AG04450 (cell line): ENCODE data around the gene SPP2. TPM values are rescaled to one million over a fixed set of nuclear protein-coding genes. Genes with fewer than 3 reads are reported as not detected.

Experiments used
- CTCF ChIA-PET: fragments of 300-600, 350-600 bp; formaldehyde crosslinking; extraction: SDS; loops from one replicate; lab custom pipeline; 2022; ENCODE audit warnings: antibody characterized with exemption, inconsistent platforms; lab: Charles Lee
- POLR2A ChIA-PET: fragments of 350-600 bp; formaldehyde crosslinking; extraction: SDS; loops from one replicate; lab custom pipeline; 2021; ENCODE audit warnings: antibody characterized with exemption, inconsistent platforms; lab: Yijun Ruan, JAX
- DNase-seq: peaks from one replicate; pipeline ENCODE4 v3.0.0-alpha.2; 2011; ENCODE audit warnings: low read depth, low spot score
- H3K27ac ChIP-seq: one replicate; pipeline ENCODE4 v1.5.1; 2012; ENCODE audit warnings: low read depth, low read length, control low read depth
- H3K27me3 ChIP-seq: one replicate; pipeline ENCODE4 v1.6.0; 2012; ENCODE audit warnings: low read length; ENCODE audit not compliant: control insufficient read depth, insufficient read depth
- H3K4me3 ChIP-seq: 2 replicates; pipeline ENCODE4 v1.5.1; 2011; ENCODE audit warnings: mild to moderate bottlenecking, low read depth, low read length, control low read depth
- H3K9me3 ChIP-seq: 2 replicates; pipeline ENCODE4 v1.5.1; 2012; ENCODE audit warnings: low read length; ENCODE audit not compliant: control insufficient read depth, insufficient read depth
- polyA plus RNA-seq: library from polyadenylated mRNA; depleted of rRNA; stranded (reverse); fragments of >200 nt; gene quantifications from 2 replicates; pipeline ENCODE4 v1.2.3, GENCODE V29; 2011
- TF ChIP-seq, protein P1 (sequence below): IDR thresholded peaks from 2 replicates; pipeline ENCODE4 v1.5.1; 2011; ENCODE audit warnings: low read depth, low read length, control low read depth, inconsistent platforms

Gene SPP2
- polyA plus RNA-seq, 1 experiment: not detected

DNA sequence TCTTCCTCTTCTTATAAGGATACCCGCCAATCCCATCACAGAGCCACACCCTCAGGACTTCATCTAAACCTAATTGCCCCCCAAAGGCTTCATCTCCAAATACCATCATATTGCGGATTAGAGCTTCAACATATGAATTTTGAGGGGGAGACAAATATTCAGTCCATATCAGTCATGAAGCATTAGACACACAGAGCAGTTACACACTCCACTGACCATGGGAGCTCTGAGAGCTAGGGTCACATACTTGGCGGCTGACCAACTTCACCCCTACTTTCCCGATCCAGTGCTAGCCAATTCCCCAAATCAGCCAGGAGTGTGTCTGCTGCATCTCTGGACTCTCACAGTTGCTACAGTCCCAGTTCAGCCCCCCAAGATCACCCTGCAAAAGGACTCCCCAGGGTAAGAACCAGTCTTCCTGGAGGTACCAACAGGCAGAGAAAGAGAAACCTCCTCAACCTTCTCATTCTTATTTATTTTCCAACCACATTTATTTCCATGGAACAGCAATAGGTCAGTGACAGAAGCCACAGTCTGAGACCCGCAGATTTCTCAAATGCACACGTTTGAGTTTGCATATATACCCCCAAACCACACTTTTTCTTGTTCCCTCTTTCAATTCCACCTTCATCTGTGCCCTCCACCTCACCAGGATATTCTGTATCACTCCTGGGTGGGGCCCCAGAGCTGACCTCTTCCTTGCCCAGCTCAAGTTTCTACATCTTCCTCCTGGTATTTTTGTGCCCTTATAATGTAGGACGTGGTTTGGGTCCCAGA is 33.3 kb downstream of the SPP2 start:
- ChIA-PET POLR2A (no interaction called here), CTCF (no interaction called here)
- no peak for DNase-seq
- Histone ChIP-seq H3K27me3 (peaks cover 20% of the 10 kb centered on the region), H3K4me3 (no peak overlapping the region), H3K9me3 (no peaks in the 10 kb centered on the region), H3K27ac (no peak overlapping the region)
- TF ChIP-seq, protein P1, sequence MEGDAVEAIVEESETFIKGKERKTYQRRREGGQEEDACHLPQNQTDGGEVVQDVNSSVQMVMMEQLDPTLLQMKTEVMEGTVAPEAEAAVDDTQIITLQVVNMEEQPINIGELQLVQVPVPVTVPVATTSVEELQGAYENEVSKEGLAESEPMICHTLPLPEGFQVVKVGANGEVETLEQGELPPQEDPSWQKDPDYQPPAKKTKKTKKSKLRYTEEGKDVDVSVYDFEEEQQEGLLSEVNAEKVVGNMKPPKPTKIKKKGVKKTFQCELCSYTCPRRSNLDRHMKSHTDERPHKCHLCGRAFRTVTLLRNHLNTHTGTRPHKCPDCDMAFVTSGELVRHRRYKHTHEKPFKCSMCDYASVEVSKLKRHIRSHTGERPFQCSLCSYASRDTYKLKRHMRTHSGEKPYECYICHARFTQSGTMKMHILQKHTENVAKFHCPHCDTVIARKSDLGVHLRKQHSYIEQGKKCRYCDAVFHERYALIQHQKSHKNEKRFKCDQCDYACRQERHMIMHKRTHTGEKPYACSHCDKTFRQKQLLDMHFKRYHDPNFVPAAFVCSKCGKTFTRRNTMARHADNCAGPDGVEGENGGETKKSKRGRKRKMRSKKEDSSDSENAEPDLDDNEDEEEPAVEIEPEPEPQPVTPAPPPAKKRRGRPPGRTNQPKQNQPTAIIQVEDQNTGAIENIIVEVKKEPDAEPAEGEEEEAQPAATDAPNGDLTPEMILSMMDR: no peak

GRCh38 chr2:234091432-234091879 is 41.0 kb downstream of the SPP2 start:
- CTCF ChIA-PET: no interaction called here
- DNase-seq: no peak
- POLR2A ChIA-PET: no interaction called here
- no peaks in the 10 kb centered on the region; the same call in 1 of the 2 replicates for H3K9me3 ChIP-seq
- H3K27me3 ChIP-seq: peaks cover 26% of the 10 kb centered on the region
- no peak overlapping the region for H3K4me3 ChIP-seq
- TF ChIP-seq, protein P1: no peak
- no peak overlapping the region for H3K27ac ChIP-seq

DNA sequence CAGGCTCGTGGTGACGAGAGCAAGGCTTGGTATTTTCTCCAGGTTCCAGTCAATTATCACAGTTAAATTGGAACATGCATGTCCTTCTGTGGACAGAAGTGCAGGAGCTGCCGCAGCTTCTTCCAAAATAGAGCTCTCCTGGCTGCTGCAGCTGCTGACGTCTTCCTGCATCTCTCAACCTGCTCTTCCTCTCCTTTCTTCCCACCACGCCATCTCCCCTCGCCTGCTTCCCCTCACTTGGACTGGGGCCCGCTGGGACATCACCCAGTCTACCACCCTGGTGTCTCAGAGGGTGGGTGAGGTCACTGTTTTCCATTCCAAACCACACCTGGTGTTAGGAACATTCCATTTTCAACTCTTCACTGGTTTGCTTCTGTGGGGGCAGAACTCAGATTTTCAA is 41.4 kb downstream of the SPP2 start:
- no peaks in the 10 kb centered on the region; the same call in 1 of the 2 replicates for H3K9me3 ChIP-seq
- TF ChIP-seq, protein P1: no peak
- POLR2A ChIA-PET: no interaction called here
- no peak for DNase-seq
- CTCF ChIA-PET: interaction anchor here (0.7 kb wide), 1 partner anchor 318 kb away, joined by 6 read pairs; no protein-coding TSS in a partner anchor
- H3K27me3 ChIP-seq: peaks cover 26% of the 10 kb centered on the region
- no peak overlapping the region for H3K4me3 ChIP-seq
- no peak overlapping the region for H3K27ac ChIP-seq

DNA sequence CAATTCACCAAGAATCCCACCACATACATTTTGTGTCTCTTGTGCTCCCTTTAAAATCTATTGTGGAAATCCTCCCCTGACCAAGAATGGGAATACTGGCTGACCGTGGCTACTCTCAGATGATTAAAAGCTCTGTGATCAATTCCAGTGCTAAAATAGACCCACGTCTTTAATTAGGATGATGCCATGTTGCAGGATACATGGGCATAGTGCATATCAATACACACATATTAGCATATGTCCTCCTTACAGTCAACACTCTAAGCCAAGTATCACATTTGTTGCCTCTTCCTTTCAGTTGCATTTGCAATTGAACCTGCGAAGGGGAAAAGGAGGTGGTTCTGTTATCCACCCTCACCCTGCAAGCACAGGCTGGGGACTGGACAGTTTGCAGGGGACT is 41.8 kb downstream of the SPP2 start:
- Histone ChIP-seq H3K9me3 (no peaks in the 10 kb centered on the region; the same call in 1 of the 2 replicates), H3K27me3 (peaks cover 22% of the 10 kb centered on the region), H3K27ac (no peak overlapping the region), H3K4me3 (no peak overlapping the region)
- TF ChIP-seq, protein P1: no peak
- ChIA-PET POLR2A (no interaction called here), CTCF (interaction anchor here (0.7 kb wide), 1 partner anchor 318 kb away, joined by 6 read pairs; no protein-coding TSS in a partner anchor)
- no peak for DNase-seq

DNA sequence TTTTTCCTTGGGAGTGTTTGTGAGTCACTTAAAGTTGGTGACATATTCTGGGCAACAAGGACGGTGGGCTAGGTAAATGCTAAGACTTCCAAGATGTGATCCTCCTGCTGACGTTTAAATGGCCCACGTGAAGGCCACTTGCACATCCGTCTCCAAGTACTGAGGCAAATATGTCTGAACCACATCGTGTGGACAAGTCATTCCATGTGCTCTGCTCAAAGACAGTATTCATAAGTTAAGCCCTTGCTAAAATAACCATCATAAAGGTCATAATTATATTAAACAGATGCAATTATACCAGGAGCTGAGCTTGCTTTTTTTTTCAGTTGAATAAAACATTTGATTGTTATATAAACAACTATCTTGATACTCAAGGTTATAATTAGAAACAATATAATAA is 44.8 kb downstream of the SPP2 start:
- POLR2A ChIA-PET: no interaction called here
- CTCF ChIA-PET: no interaction called here

More for the DNA sequence above, 44.8 kb downstream of the SPP2 start:
- H3K27me3 ChIP-seq: peaks cover 28% of the 10 kb centered on the region
- H3K9me3 ChIP-seq: no peaks in the 10 kb centered on the region; the same call in 1 of the 2 replicates
- no peak overlapping the region for H3K27ac ChIP-seq
- no peak overlapping the region for H3K4me3 ChIP-seq
- DNase-seq: no peak
- TF ChIP-seq, protein P1: no peak
